Erythroblast (primary cell): Measurements from ENCODE around the gene HOMEZ.

Source experiments
- GATA1 ChIP-seq: IDR thresholded peaks from 2 replicates; pipeline ENCODE4 v1.6.1; 2011; ENCODE audit warnings: low read depth, mild to moderate bottlenecking, control low read depth, low read length, moderate library complexity
- POLR2A ChIP-seq: IDR thresholded peaks from 2 replicates; pipeline ENCODE4 v1.6.1; 2011; ENCODE audit warnings: mild to moderate bottlenecking, low read length

GRCh38 chr14:23240661-23241060 lies 45.3 kb downstream of the HOMEZ start:
- TF ChIP-seq POLR2A (no peak), GATA1 (no peak)
